ENCODE measurements around the gene EXD2. TPM values are rescaled to one million over a fixed set of nuclear protein-coding genes. Genes with fewer than 3 reads are reported as not detected.
A peak's percentile ranks its signal among the peaks of the same experiment; 100 is the strongest.
"Not testable (repeated sequence)": the region's sequence is repeated elsewhere in the genome, so short reads cannot be mapped to it uniquely, and the experiment has no call there.

Gene EXD2
- total RNA-seq, 1 donor from 2014 or later = 20.9 TPM

DNA sequence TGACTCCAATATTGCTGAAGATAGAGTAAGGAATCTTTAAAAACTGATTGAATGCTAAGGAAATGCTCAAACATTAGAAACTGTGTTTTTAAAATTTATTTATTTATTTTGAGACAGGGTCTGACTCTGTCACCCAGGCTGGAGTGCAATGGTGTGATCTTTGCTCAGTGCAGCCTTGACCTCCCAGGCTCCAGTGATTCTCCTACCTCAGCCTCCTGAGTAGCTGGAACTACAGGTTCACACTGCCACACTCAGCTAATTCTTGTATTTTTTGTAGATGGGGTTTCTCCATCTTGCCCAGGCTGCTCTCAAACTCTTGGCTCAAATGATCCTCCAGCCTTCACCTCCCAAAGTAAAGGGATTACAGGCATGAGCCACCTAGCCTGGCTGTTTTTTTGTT, 35.1 kb upstream of the EXD2 start:
- no peaks in the 10 kb centered on the region for H3K9me3 Mint-ChIP-seq
- peak overlapping the region; percentile 31 for H3K4me3 Mint-ChIP-seq
- no peak overlapping the region for H3K27ac Mint-ChIP-seq (ENCODE audit: unreplicated experiment)
- peaks cover 17% of the 10 kb centered on the region for H3K4me1 Mint-ChIP-seq
- TF ChIP-seq, protein P1, sequence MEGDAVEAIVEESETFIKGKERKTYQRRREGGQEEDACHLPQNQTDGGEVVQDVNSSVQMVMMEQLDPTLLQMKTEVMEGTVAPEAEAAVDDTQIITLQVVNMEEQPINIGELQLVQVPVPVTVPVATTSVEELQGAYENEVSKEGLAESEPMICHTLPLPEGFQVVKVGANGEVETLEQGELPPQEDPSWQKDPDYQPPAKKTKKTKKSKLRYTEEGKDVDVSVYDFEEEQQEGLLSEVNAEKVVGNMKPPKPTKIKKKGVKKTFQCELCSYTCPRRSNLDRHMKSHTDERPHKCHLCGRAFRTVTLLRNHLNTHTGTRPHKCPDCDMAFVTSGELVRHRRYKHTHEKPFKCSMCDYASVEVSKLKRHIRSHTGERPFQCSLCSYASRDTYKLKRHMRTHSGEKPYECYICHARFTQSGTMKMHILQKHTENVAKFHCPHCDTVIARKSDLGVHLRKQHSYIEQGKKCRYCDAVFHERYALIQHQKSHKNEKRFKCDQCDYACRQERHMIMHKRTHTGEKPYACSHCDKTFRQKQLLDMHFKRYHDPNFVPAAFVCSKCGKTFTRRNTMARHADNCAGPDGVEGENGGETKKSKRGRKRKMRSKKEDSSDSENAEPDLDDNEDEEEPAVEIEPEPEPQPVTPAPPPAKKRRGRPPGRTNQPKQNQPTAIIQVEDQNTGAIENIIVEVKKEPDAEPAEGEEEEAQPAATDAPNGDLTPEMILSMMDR (conservative IDR thresholded peaks at IDR 0.05) = no peak
- H3K36me3 Mint-ChIP-seq (ENCODE audit: low read depth) = no peaks in the 10 kb centered on the region
- peaks cover 6% of the 10 kb centered on the region for H3K27me3 Mint-ChIP-seq (ENCODE audit: low read depth)
- DNase-seq (ENCODE audit: low read depth, low spot score) = no peak

DNA sequence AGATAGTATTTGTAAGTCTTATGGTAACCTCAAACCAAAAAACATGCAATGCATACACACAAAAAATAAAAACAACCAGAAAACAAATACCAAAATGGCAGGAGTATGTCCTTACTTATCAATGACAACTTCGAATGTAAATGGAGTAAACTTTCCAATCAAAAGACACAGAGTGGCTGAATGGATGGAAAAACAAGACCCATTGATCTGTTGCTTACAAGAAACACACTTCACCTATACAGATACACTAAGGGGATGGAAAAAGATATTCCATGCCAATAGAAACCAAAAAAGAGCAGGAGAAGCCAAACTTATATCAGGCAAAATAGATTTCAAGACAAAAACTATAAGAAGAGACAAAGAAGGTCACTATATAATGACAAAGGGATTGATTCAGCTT, 29.7 kb upstream of the EXD2 start:
- H3K4me1 Mint-ChIP-seq = no peaks in the 10 kb centered on the region
- H3K27ac Mint-ChIP-seq (ENCODE audit: unreplicated experiment) = no peak overlapping the region
- no peak overlapping the region for H3K4me3 Mint-ChIP-seq
- TF ChIP-seq, protein P1 (conservative IDR thresholded peaks at IDR 0.05) = no peak
- no peak for DNase-seq (ENCODE audit: low read depth, low spot score)
- H3K27me3 Mint-ChIP-seq (ENCODE audit: low read depth) = peaks cover 23% of the 10 kb centered on the region
- H3K9me3 Mint-ChIP-seq = peaks cover 20% of the 10 kb centered on the region
- H3K36me3 Mint-ChIP-seq (ENCODE audit: low read depth) = peaks cover 3% of the 10 kb centered on the region

GRCh38 chr14:69165787-69166186, 25.5 kb upstream of the EXD2 start:
- H3K36me3 Mint-ChIP-seq (ENCODE audit: low read depth); H3K27ac Mint-ChIP-seq (ENCODE audit: unreplicated experiment); DNase-seq (ENCODE audit: low read depth, low spot score); H3K4me3 Mint-ChIP-seq; H3K4me1 Mint-ChIP-seq: not testable (repeated sequence)
- Mint-ChIP-seq H3K27me3 (ENCODE audit: low read depth) (peaks cover 16% of the 10 kb centered on the region), H3K9me3 (peaks cover 20% of the 10 kb centered on the region)

- DNase-seq (ENCODE audit: low read depth, low spot score) = no peak
- Mint-ChIP-seq H3K27me3 (ENCODE audit: low read depth) (peaks cover 24% of the 10 kb centered on the region), H3K9me3 (no peaks in the 10 kb centered on the region), H3K27ac (ENCODE audit: unreplicated experiment) (no peak overlapping the region), H3K36me3 (ENCODE audit: low read depth) (no peaks in the 10 kb centered on the region), H3K4me3 (no peak overlapping the region), H3K4me1 (no peaks in the 10 kb centered on the region)
- TF ChIP-seq, protein P1 (conservative IDR thresholded peaks at IDR 0.05) = no peak
These were observed 20.5 kb upstream of the EXD2 start for GRCh38 chr14:69170839-69171238.

- Mint-ChIP-seq H3K4me1 (no peaks in the 10 kb centered on the region), H3K9me3 (no peaks in the 10 kb centered on the region), H3K36me3 (ENCODE audit: low read depth) (no peaks in the 10 kb centered on the region), H3K27me3 (ENCODE audit: low read depth) (peaks cover 32% of the 10 kb centered on the region), H3K4me3 (no peak overlapping the region), H3K27ac (ENCODE audit: unreplicated experiment) (no peak overlapping the region)
- DNase-seq (ENCODE audit: low read depth, low spot score) = no peak
- TF ChIP-seq, protein P1 (conservative IDR thresholded peaks at IDR 0.05) = no peak
These were observed 19.7 kb upstream of the EXD2 start for GRCh38 chr14:69171569-69171968.

GRCh38 chr14:69175130-69175529, 16.2 kb upstream of the EXD2 start:
- TF ChIP-seq, protein P1 (conservative IDR thresholded peaks at IDR 0.05) = no peak
- Mint-ChIP-seq H3K27me3 (ENCODE audit: low read depth) (peaks cover 39% of the 10 kb centered on the region), H3K4me3 (no peak overlapping the region), H3K36me3 (ENCODE audit: low read depth) (no peaks in the 10 kb centered on the region), H3K27ac (ENCODE audit: unreplicated experiment) (no peak overlapping the region), H3K9me3 (no peaks in the 10 kb centered on the region), H3K4me1 (no peaks in the 10 kb centered on the region)
- DNase-seq (ENCODE audit: low read depth, low spot score) = no peak
